Mesothelial cell of epicardium (in vitro differentiated cells): ENCODE results near the gene ASTN1. TPM values are rescaled to one million over a fixed set of nuclear protein-coding genes. Genes with fewer than 3 reads are reported as not detected.
"Not testable (repeated sequence)": the region's sequence is repeated elsewhere in the genome, so short reads cannot be mapped to it uniquely, and the experiment has no call there.

ENCODE experiments used
- DNase-seq, 2 experiments: peaks; one replicate each; pipeline ENCODE4 v3.0.0; 2021; ENCODE audit warnings: low spot score in 2 of 2; ENCODE audit not compliant: unreplicated experiment in 2 of 2
- H3K27ac Mint-ChIP-seq: 2 replicates; pipeline ENCODE4 v1.8.0; 2021; ENCODE audit warnings: mixed read lengths
- H3K27me3 Mint-ChIP-seq: 2 replicates; pipeline ENCODE4 v1.8.0; 2021; ENCODE audit warnings: low read depth, mixed read lengths
- H3K36me3 Mint-ChIP-seq: 2 replicates; pipeline ENCODE4 v1.8.0; 2021; ENCODE audit warnings: mixed read lengths
- H3K4me1 Mint-ChIP-seq: 2 replicates; pipeline ENCODE4 v1.8.0; 2021; ENCODE audit warnings: mixed read lengths
- H3K4me3 Mint-ChIP-seq: 2 replicates; pipeline ENCODE4 v1.8.0; 2021; ENCODE audit warnings: mild to moderate bottlenecking, moderate library complexity, mixed read lengths
- H3K9me3 Mint-ChIP-seq: 2 replicates; pipeline ENCODE4 v1.8.0; 2021; ENCODE audit warnings: mixed read lengths
- total RNA-seq: library from RNA; stranded (reverse); gene quantifications from 3 replicates; pipeline ENCODE4 v1.2.1, GENCODE V29; 2021
- TF ChIP-seq, protein P1 (sequence below): fragments of 200-600 bp; sonication (generic); IDR thresholded peaks from one replicate; pipeline ENCODE4 v1.5.0; 2021; ENCODE audit warnings: antibody characterized with exemption; ENCODE audit not compliant: unreplicated experiment

The ASTN1 gene
- total RNA-seq, 1 donor from 2014 or later, result 4.0 TPM

DNA sequence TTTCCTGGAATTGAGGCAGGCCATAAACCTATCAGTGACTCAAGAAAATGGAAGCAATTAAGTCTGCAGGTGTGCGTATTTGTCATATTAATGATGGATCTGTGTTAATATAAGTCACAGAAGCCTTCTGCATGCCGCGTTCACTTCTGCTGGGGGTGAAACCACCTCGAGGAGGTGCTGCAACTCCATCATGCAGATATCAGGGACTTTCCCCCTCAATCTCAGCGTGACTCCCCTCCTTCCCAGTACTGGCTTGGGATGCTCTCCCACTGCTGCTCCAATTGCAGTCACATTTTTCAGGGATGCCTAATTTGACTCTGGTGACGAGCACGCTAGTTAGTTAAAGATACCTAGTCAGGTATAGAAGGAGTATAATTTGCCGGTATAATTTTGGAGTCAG is 87.5 kb downstream of the ASTN1 start:
- H3K27me3 Mint-ChIP-seq, result peaks cover 13% of the 10 kb centered on the region
- H3K27ac Mint-ChIP-seq, result no peak overlapping the region
- DNase-seq, result no peak
- H3K9me3 Mint-ChIP-seq, result no peaks in the 10 kb centered on the region
- TF ChIP-seq, protein P1, sequence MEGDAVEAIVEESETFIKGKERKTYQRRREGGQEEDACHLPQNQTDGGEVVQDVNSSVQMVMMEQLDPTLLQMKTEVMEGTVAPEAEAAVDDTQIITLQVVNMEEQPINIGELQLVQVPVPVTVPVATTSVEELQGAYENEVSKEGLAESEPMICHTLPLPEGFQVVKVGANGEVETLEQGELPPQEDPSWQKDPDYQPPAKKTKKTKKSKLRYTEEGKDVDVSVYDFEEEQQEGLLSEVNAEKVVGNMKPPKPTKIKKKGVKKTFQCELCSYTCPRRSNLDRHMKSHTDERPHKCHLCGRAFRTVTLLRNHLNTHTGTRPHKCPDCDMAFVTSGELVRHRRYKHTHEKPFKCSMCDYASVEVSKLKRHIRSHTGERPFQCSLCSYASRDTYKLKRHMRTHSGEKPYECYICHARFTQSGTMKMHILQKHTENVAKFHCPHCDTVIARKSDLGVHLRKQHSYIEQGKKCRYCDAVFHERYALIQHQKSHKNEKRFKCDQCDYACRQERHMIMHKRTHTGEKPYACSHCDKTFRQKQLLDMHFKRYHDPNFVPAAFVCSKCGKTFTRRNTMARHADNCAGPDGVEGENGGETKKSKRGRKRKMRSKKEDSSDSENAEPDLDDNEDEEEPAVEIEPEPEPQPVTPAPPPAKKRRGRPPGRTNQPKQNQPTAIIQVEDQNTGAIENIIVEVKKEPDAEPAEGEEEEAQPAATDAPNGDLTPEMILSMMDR, result no peak
- no peaks in the 10 kb centered on the region for H3K36me3 Mint-ChIP-seq
- H3K4me3 Mint-ChIP-seq, result no peak overlapping the region
- peaks cover 15% of the 10 kb centered on the region for H3K4me1 Mint-ChIP-seq

DNA sequence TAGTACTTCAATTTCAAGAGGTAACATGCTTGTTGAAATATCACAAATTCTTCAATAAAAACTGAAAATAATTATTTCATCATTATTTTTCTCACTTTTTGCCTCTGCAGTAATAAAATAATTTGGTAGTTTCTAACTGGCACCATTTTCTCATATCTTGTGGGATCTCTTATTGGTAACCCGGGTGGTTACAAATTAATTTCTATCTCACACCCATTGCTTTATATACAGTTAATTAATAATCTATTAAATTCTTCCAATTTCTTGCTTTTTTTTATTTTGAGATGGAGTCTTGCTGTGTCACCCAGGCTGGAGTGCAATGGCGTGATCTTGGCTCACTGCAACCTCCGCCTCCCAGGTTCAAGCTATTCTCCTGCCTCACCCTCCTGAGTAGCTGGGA is 89.7 kb downstream of the ASTN1 start:
- H3K4me1 Mint-ChIP-seq, result peaks cover 15% of the 10 kb centered on the region
- H3K9me3 Mint-ChIP-seq, H3K36me3 Mint-ChIP-seq, DNase-seq, H3K27ac Mint-ChIP-seq, H3K27me3 Mint-ChIP-seq, H3K4me3 Mint-ChIP-seq: not testable (repeated sequence)

DNA sequence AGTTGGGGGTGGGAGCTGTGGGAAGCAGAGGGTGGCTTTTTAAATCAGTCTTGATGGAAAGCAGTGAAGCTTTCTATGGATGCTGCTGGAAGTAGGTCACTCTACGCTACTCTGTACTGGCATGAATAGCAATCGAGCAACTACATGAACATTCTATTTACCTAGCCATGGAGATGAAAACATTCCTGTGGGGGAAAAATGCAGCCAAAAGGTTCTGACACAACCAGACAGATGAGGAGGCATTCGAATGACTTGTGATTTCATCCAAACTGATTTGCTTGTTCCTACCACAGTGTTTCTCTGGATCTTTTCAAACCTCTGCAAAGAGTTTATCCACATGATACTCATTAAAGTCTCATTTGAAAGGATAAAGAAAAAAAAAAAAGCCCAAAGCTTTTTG is 95.0 kb downstream of the ASTN1 start:
- H3K27me3 Mint-ChIP-seq, result peaks cover 5% of the 10 kb centered on the region
- no peaks in the 10 kb centered on the region for H3K36me3 Mint-ChIP-seq
- no peak overlapping the region for H3K27ac Mint-ChIP-seq
- peaks cover 15% of the 10 kb centered on the region for H3K4me1 Mint-ChIP-seq
- H3K4me3 Mint-ChIP-seq, result no peak overlapping the region
- no peak for DNase-seq
- no peaks in the 10 kb centered on the region for H3K9me3 Mint-ChIP-seq
- TF ChIP-seq, protein P1, result no peak

DNA sequence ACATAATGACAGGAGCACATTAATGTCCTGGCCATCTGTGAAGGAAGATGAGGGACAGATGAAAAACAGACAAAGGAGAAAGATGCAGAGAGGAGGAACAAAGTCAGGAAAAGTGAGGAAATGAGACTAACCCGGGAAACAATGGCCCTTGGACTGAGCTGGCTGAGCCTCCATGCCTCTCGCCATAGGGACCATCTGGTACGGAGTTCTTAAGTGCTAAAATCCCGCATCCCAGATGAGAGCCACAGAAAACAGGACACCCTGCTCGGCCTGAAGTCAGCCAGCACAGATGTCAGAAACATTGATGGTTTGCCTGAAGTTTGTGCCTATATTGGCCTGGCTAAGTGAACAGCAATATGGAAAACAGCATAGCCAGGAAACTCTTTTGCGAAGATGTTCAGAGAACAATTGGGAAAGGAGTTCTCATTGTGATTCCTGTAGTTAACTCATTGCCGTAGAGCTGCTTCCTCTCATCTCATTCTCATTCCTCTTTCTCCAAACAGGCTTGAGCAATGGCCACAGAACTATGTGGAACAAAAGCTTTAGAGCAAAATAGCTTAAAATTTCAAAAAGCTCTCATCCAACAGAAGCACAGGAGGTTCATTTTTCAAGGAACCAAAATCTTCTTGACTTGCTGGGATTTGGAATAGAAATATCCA is 96.6 kb downstream of the ASTN1 start:
- Mint-ChIP-seq H3K36me3 (no peaks in the 10 kb centered on the region), H3K4me3 (no peak overlapping the region), H3K9me3 (no peaks in the 10 kb centered on the region), H3K27ac (no peak overlapping the region), H3K4me1 (peaks cover 7% of the 10 kb centered on the region), H3K27me3 (peaks cover 13% of the 10 kb centered on the region)
- no peak for DNase-seq
- TF ChIP-seq, protein P1, result no peak

DNA sequence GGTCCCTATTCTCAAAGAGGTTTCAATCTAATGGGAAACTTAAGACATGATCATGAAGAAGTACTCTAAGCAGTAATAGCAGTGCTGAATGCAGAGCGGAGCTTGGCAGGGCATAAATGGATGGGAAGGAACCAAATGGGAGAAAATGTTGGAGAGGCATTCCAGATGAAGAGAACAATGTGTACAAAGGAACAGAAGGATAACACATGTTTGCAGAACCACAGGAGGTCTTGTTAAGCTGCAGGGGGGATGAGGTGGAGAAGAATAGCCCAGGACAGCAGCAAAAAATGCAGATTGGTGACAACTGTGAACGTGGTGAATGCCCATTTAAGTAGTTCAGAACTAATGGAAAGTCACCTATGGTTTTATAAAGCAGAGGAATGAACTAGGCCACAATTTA is 99.1 kb downstream of the ASTN1 start:
- Mint-ChIP-seq H3K27me3 (peaks cover 18% of the 10 kb centered on the region), H3K36me3 (no peaks in the 10 kb centered on the region), H3K4me1 (no peaks in the 10 kb centered on the region), H3K4me3 (no peak overlapping the region), H3K27ac (no peak overlapping the region), H3K9me3 (no peaks in the 10 kb centered on the region)
- DNase-seq, result no peak
- TF ChIP-seq, protein P1, result no peak

DNA sequence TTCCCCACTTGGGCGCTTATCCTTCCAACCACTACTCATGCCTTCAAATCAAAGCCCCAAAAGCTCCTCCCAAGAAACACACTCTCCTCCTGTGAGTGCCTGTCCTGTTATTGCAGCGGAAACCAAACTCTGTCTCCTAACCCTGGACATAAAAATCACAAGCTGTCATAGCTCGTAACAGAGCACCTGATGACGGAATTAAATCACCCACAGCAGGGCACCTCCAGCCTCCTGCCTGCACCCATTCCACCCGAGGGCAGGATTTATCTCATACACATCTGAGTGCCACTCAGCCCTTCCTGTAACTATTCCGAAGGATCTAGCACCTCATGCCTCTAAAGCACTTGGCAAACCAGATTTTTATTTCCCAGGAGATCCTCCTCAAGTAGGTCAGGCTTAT is 100.9 kb downstream of the ASTN1 start:
- no peaks in the 10 kb centered on the region for H3K36me3 Mint-ChIP-seq
- no peaks in the 10 kb centered on the region for H3K9me3 Mint-ChIP-seq
- peaks cover 24% of the 10 kb centered on the region for H3K27me3 Mint-ChIP-seq
- no peak overlapping the region for H3K4me3 Mint-ChIP-seq
- no peaks in the 10 kb centered on the region for H3K4me1 Mint-ChIP-seq
- no peak for DNase-seq
- TF ChIP-seq, protein P1, result no peak
- no peak overlapping the region for H3K27ac Mint-ChIP-seq
